ENCODE data around the gene HYAL3. TPM values are rescaled to one million over a fixed set of nuclear protein-coding genes. Genes with fewer than 3 reads are reported as not detected.
"Not testable (repeated sequence)": the region's sequence is repeated elsewhere in the genome, so short reads cannot be mapped to it uniquely, and the experiment has no call there.

The HYAL3 gene
- total RNA-seq, 4 donors from 2014 or later: 2.1 to 6.7 (median 3.4) TPM

DNA sequence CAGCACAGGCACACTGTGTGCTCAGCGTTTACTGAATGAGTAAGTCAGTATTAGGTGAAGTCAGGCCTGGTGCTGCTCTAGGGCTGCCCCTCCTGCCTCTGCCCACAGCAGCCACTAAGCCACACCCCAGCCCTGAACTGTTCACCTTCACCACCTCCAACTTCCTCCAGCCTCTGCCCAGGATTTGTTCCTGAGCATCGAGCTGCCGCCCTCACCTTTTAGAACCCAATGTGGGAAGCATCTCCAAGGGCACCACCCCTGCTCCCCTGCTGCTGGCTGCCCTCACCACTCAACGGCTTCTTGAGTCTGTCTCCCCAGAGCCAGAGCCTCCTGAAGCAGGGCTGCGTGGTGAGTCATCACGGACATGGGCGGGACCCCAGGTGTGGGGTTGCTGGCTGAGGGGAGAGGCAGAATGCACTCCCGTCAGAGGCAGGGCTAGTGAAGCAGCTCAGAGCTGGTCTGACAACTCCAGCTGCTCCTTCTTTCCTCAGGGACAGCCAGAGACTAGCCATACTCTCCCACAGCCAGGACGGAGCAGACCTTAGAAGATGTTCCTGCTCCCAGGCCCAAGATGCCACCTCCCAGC, 17.5 kb upstream of the HYAL3 start:
- no peak overlapping the region for H3K4me3 ChIP-seq
- peaks cover 0 to 65% (median 53%) of the 10 kb centered on the region in 4 donors for H3K36me3 ChIP-seq
- H3K27ac ChIP-seq (replicated peaks in 1 of 4): peak overlapping the region in 3 of 4 donors; percentile 21 to 61 (median 50)
- H3K27me3 ChIP-seq: no peaks in the 10 kb centered on the region
- 72% methylated on average over 7 of the region's 9 CpGs for WGBS
- no peak for DNase-seq (ENCODE audit: extremely low spot score)
- intact Hi-C loops (cut with DNase I): no loop called here
- no peaks in the 10 kb centered on the region for H3K9me3 ChIP-seq
- TF ChIP-seq, protein P1, sequence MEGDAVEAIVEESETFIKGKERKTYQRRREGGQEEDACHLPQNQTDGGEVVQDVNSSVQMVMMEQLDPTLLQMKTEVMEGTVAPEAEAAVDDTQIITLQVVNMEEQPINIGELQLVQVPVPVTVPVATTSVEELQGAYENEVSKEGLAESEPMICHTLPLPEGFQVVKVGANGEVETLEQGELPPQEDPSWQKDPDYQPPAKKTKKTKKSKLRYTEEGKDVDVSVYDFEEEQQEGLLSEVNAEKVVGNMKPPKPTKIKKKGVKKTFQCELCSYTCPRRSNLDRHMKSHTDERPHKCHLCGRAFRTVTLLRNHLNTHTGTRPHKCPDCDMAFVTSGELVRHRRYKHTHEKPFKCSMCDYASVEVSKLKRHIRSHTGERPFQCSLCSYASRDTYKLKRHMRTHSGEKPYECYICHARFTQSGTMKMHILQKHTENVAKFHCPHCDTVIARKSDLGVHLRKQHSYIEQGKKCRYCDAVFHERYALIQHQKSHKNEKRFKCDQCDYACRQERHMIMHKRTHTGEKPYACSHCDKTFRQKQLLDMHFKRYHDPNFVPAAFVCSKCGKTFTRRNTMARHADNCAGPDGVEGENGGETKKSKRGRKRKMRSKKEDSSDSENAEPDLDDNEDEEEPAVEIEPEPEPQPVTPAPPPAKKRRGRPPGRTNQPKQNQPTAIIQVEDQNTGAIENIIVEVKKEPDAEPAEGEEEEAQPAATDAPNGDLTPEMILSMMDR (IDR thresholded peaks at IDR 0.05): no peak
- no peak for TF ChIP-seq POLR2A (IDR thresholded peaks at IDR 0.05; ENCODE audit: low read depth)
- TF ChIP-seq EP300 (IDR thresholded peaks at IDR 0.05): no peak
- TF ChIP-seq POLR2AphosphoS5 (IDR thresholded peaks at IDR 0.05): no peak
- H3K4me1 ChIP-seq: peaks cover 42 to 59% (median 49%) of the 10 kb centered on the region in 4 donors

DNA sequence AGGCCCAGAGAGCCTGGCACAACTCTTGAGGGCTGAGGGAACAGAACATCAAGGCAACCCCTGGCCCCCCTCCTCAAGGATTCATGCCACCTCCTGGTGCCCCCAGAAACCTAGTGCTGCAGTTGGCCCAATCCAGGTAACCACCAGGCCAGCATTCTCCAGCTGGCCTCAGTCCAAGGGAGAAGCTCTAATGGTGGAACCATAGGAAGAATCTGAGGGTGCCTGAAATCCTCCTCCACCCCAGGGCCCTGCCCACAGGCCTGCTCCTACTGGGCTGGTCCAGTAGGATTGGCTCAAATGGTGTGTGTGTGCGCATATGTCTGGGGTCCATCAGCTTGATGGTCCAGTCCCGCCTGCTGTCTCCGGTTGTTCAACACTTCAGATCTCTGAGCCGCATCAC, 15.6 kb upstream of the HYAL3 start:
- Histone ChIP-seq H3K27me3 (no peaks in the 10 kb centered on the region), H3K9me3 (no peaks in the 10 kb centered on the region), H3K36me3 (peaks cover 0 to 60% (median 49%) of the 10 kb centered on the region in 4 donors), H3K4me1 (peaks cover 33 to 48% (median 36%) of the 10 kb centered on the region in 4 donors), H3K4me3 (no peak overlapping the region), H3K27ac (replicated peaks in 1 of 4) (no peak overlapping the region)
- no peak for TF ChIP-seq POLR2A (IDR thresholded peaks at IDR 0.05; ENCODE audit: low read depth)
- TF ChIP-seq EP300 (IDR thresholded peaks at IDR 0.05): no peak
- TF ChIP-seq, protein P1 (IDR thresholded peaks at IDR 0.05): no peak
- TF ChIP-seq POLR2AphosphoS5 (IDR thresholded peaks at IDR 0.05): no peak
- 96% methylated on average over 4 of the region's 4 CpGs for WGBS
- DNase-seq (ENCODE audit: extremely low spot score): no peak
- intact Hi-C loops (cut with DNase I): no loop called here

DNA sequence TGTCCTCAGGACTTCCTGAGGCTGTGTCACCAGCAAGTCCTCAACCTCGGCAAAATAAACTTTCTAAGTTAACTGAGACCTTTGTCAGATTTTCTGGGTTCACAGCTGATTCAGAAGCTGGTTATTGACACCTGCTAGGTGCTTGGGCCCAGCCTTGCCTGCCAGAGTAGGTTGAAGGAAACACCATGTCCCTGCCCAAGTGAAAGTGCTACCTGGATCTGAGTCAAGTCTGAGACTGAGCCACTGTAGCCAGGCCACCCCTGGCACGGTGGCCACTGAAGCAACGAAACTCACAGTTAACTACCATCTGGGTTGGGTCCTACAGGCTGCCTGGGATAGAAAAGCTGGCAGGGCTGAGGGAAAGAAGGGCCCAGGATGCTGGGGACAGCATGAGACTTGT, 15.1 kb upstream of the HYAL3 start:
- Histone ChIP-seq H3K4me1 (peaks cover 29 to 47% (median 32%) of the 10 kb centered on the region in 4 donors), H3K9me3 (no peaks in the 10 kb centered on the region), H3K4me3 (no peak overlapping the region), H3K27me3 (no peaks in the 10 kb centered on the region), H3K36me3 (peaks cover 0 to 56% (median 46%) of the 10 kb centered on the region in 4 donors), H3K27ac (replicated peaks in 1 of 4) (no peak overlapping the region)
- WGBS: 71% methylated on average over 3 of the region's 3 CpGs
- intact Hi-C loops (cut with DNase I): no loop called here
- TF ChIP-seq POLR2A (IDR thresholded peaks at IDR 0.05; ENCODE audit: low read depth): no peak
- TF ChIP-seq POLR2AphosphoS5 (IDR thresholded peaks at IDR 0.05): no peak
- no peak for TF ChIP-seq EP300 (IDR thresholded peaks at IDR 0.05)
- TF ChIP-seq, protein P1 (IDR thresholded peaks at IDR 0.05): no peak
- no peak for DNase-seq (ENCODE audit: extremely low spot score)

DNA sequence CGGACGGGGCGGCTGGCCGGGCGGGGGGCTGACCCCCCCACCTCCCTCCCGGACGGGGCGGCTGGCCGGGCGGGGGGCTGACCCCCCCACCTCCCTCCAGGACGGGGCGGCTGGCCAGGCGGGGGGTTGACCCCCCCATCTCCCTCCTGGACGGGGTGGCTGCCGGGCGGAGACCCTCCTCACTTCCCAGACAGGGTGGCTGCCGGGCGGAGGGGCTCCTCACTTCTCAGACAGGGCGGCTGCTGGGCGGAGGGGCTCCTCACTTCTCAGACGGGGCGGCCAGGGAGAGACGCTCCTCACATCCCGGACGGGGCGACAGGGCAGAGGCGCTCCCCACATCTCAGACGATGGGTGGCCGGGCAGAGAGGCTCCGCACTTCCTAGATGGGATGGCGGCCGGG, 12.8 kb upstream of the HYAL3 start:
- H3K36me3 ChIP-seq: peaks cover 0 to 40% (median 26%) of the 10 kb centered on the region in 4 donors
- DNase-seq (ENCODE audit: extremely low spot score); H3K9me3 ChIP-seq; H3K4me3 ChIP-seq; H3K27me3 ChIP-seq; intact Hi-C loops (cut with DNase I); H3K27ac ChIP-seq (replicated peaks in 1 of 4): not testable (repeated sequence)
- peaks cover 6 to 24% (median 9%) of the 10 kb centered on the region in 4 donors for H3K4me1 ChIP-seq
- no CpG with 5 or more reads among the region's 32 CpGs for WGBS

DNA sequence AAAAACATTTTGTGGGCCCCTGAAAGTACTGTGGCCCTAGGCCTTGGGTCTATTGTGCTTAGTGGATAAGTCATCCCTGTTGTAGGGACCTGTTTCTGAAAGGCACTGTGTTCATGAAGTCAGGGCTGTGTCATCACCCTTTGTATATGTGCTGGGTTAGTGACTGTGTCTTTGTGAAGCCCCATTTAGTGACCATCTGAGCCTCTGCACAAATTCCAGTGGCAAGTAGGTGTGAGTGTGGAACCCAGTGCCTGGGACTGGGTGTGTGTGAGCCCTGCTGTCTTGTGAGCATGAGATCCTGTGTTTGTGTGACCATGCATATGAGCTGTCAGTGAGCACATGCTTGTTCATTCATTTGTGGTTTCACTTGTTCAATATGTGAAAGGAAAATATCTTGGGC, 5.4 kb upstream of the HYAL3 start:
- no peak overlapping the region for H3K4me3 ChIP-seq
- H3K4me1 ChIP-seq: peaks cover 16 to 40% (median 37%) of the 10 kb centered on the region in 4 donors
- no peak for TF ChIP-seq POLR2A (IDR thresholded peaks at IDR 0.05; ENCODE audit: low read depth)
- TF ChIP-seq POLR2AphosphoS5 (IDR thresholded peaks at IDR 0.05): no peak
- TF ChIP-seq EP300 (IDR thresholded peaks at IDR 0.05): no peak
- TF ChIP-seq, protein P1 (IDR thresholded peaks at IDR 0.05): no peak
- no peaks in the 10 kb centered on the region for H3K27me3 ChIP-seq
- intact Hi-C loops (cut with DNase I): no loop called here
- no peaks in the 10 kb centered on the region for H3K9me3 ChIP-seq
- DNase-seq (ENCODE audit: extremely low spot score): no peak
- no peak overlapping the region for H3K27ac ChIP-seq (replicated peaks in 1 of 4)
- peaks cover 0 to 10% (median 4%) of the 10 kb centered on the region in 4 donors for H3K36me3 ChIP-seq

Data from esophagus muscularis mucosa (tissue), 4 donors.